NK-92 (cell line): Measurements from ENCODE around the gene AUTS2.

Experiments
- DNase-seq: peaks from one replicate; lab custom pipeline; 2025; ENCODE audit not compliant: unreplicated experiment; lab: John Stamatoyannopoulos, UW

The AUTS2 gene

DNA sequence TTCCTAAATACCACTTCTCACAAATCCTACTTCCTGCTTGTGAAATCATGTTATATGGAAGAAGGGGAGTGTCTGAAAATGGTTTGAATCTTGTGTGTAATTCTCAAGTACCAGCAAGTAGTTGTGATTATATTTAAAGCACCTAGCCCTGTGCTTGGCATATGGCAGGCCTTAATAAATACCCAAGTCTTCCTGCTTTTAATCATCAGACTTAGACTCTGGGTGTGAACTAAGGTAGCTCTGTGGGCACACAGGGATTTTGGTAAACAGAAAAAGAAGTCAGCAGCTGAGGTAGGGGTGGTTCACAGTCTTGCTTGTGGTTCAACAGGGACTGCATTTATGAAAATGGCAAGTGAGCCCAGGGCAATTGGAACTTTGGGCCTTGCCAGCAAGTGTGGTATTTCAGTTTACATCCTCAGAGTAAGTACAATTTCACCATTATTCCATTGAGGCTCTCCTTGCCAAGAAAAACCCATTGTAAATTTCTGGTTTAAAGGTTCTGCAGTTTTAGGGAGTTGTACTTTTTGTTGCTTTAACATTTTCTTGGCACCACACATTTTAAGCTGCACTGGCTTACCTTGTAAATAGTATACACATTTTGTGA is 215.5 kb downstream of the AUTS2 start:
- no peak for DNase-seq

DNA sequence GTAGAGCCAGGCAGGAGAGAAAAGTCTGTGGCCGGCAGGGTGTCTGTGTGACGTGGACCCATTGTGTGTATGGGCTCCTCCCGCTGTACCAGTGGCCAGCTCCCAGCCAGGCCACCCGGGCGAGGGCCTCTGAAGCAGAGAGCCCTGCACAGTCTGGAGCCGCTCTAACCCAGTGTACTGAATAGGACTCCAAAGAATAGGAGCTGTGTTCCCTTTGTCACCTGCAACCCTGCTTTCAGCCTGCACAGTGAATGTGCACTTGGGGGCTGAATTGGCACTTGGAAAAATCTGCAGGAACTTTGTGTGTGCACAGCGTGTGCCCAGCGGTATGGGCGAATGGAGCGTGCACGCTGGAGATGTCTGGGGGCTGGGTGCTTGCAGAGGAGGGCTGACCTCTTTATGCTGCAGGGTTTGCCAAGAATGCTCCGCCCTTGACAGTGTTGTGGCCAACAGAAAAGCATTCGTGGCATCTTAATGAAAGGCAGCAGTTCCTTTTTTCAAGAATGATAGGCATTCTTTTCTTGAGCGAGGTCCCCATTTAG is 216.2 kb downstream of the AUTS2 start:
- DNase-seq = no peak

GRCh38 chr7:69816501-69816900 is 218.2 kb downstream of the AUTS2 start:
- DNase-seq = no peak

DNA sequence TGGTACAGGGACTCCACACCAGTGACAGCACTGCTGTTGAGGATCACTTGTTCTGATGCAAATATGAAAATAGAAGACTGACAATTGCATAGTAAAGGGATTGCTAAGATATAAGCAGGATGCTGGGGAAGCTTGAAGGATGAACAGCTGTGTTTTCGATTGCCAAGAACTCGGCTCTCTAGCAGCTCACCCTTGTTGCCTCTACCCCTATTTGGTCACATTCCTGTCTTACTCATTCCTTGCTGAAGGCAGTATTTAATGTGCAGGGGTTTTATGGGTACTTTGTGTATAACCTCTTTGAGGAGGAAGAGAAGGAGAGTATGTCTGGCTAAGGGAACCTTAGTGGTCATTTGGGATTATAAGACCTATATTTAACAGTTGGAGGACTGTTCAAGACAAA is 218.8 kb downstream of the AUTS2 start:
- no peak for DNase-seq

GRCh38 chr7:69817841-69818635 is 219.8 kb downstream of the AUTS2 start:
- no peak for DNase-seq

DNA sequence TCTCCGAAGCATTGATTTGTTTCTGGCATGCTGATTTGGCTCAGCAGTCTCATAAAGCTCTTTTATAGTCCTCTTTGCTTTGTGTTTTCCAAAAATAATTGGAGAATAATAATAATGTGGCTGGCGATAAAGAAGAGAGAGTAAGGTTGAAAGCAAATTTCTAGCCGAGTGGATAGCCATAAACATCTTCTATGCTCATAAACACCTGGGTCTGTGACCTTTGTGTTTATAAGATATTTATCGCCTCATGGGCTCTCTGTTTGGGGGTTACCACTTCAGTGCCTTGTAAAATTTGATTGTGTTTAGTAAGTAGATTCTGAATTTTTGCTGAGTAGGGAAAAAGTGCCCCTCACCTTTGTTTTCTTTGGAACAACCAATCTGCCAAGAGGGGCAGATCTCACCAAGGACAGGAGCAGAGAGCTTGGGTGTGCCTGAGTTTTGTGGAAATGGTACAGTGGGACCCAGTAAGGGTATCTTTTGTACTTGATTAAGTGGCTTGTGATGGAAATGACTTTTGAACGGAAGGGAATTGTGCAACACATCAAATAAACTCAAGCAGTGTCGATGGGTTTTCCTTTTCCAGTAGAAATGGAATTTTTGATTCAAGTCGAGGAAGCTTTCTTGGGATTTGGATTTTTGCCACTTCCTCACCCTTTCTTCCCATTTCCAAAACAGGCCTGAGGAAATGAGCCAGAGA is 220.5 kb downstream of the AUTS2 start:
- no peak for DNase-seq

- no peak for DNase-seq
Observed at GRCh38 chr7:69819333-69819705, 221.0 kb downstream of the AUTS2 start.

DNA sequence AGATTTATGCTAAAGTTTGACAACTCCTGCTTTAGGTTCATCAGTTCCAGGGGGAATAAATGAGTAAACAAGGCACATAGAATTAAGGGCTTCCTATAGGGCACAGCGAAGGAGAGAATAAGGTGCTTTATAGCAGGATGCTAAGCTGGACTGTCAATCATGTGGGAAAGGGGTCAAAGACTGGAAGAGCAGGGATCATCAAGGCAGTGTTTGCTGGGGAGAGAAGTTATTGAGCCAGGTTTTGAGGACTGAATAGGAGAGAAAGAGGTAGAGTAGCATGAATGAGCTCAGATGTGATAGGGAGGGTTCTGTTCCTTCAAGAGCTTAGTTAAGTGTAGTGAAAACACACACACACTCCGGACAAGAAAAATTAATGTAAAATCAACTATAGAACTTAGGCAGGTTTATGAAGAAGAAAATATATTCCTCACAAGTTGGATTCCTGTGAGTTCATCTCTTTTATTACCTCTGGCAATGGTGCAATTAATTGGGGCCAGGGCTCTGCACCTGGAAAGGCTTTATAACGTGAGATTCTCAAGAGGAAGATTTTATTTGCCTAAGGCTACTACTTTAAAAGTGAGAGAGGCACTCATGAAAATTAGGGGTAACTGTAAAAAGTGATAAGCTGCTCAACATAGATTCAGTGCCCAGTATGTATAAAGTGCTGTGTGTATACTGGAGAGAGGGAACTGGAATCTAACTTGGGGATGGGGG is 222.4 kb downstream of the AUTS2 start:
- DNase-seq = no peak

DNA sequence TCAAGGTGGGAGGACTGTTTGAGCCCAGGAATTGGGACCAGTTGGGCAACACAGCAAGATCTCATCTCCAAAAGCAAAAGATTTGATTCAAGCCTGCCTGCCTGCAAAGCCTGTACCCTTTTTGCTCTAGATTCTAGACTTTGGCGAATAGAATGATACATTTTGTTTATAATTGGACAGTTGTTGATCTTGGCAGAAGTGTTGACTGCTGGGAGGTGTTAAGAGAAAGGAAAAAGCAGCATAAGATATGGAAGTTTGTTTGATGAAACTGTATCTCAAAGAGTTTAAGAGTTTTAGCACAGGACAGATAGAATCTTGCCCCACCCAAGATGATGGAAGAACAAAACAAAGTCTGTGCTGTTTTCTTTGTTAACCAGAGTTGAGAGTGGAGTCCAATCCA is 224.1 kb downstream of the AUTS2 start:
- DNase-seq = no peak

DNA sequence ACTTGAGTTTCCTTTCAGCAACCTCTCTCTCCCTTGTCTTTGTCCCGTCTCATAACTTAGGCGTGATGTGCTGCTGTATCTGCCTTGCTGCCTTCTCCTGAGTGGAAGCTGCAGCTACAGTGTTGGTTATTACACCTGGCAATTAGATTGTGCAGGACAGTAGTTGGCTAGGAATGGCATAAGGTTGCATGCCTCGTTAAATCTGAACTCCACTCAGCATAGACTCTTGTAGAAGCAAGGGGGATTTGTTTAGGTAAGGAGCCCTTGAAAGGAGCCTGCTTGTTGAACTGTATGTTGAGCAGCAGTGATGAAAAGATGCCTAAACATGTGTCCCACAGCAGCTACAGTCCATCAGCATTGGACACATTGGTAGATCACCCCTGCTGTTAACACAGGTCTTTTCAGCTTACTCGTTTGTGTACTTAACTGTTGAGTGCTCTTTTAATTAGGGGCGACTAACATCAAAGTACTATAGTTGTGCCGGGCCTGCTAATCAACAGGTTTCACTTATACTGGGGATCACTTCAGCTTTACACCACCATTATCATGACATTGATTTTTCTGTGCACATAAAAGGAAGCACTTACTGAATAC is 225.0 kb downstream of the AUTS2 start:
- no peak for DNase-seq

DNA sequence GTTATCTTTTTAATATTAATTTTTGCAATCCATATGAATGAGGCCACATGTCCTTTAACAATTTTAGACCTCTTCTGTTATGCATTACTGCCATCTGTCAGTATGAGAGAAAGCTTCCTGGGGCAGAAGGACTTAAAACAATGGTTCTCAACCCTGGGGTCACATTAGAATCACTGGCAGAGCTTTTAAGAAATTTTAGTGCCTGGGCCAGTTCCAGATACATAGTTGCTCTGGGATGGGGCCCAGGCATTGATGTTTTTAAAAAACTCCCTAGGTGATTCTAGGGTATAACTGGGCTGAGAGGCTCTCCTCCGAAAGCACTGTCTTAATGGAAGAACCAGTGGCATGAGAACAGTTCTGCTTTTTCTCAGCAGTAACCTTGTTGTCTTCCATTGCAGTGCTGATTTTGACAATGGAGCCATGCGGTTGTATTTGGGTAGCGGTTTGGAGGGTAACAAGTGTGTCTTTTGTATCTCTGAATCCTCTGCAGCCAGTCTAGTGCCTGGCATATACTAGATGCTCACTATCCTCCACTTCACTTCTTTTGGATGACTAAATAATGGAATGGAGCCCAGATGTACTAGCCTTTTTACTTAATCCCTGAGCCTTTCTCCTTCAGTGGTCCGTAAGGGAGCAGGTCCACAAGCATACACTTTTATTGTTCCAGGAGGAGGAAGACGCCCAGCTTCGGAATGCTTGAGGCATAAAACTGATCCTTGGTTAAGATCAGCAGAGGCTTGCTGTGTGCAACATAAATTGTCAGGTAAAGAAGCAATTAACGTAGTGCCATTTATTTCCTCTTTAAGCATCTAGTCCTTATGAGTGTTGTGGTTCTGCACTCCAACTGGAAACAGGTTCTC is 227.1 kb downstream of the AUTS2 start:
- no peak for DNase-seq

DNA sequence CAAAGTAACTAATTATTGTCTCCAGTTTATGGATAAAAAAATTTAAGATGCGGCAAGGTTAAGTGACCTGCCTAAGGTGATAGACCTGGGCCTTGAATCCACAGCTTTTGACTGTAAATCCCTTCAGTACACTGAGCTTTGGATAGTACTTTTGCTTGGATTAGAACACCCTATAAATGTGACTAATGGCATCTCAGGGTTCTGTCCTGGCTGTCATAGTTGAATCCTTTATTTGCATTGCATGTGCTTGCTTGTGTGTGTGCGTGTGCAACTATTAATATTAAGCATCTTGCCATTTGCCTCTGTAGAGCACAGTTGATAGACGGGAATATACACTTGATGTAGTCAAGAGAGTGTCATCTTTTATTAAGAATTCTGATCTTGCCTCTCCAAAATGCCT is 228.0 kb downstream of the AUTS2 start:
- no peak for DNase-seq

- no peak for DNase-seq
Observed at GRCh38 chr7:69827140-69827539, 228.9 kb downstream of the AUTS2 start.

GRCh38 chr7:69827558-69827957 is 229.3 kb downstream of the AUTS2 start:
- no peak for DNase-seq

GRCh38 chr7:69832356-69832755 is 234.1 kb downstream of the AUTS2 start:
- DNase-seq = no peak

DNA sequence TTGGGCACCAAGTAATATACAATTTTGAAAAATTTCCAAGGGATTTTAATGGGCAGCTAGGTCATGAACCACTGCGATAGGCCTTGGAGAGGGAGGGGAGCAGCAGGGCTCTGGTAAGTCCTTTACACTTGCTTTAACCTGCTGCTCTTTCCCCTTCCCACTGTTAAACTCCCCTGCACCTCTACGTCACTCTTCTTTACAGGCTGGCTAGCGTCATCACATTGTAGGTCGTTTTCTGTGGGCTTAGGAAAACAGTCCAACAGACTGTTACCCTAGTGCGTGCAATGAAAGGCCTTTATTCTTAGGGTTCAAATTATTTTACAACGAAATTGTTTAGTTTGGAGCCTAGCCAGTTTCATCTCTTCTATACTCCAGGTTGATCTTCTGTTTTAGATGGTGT is 235.7 kb downstream of the AUTS2 start:
- no peak for DNase-seq

DNA sequence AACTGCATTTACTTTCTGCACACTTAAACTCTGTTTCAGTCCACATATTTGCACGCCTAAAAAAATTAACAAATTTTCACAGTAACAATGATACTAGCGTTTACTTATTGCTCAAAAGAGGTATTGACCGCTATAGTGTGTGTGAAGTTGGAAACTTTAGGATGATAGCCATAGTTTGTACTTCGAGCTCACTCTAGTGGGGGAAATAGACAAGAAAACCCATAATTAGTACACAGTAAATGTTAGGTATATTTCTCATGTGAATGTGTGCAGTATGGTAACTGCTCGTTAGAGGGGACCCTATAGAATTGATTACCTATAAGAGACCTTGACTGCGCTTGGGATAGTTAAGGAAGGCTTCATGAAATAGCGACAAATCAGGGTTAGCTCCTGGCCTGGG is 238.4 kb downstream of the AUTS2 start:
- no peak for DNase-seq

GRCh38 chr7:69837387-69838068 is 239.3 kb downstream of the AUTS2 start:
- no peak for DNase-seq

- DNase-seq = no peak
Observed at GRCh38 chr7:69839782-69840181, 241.5 kb downstream of the AUTS2 start.

- DNase-seq = no peak
Observed at GRCh38 chr7:69840248-69840647, 242.0 kb downstream of the AUTS2 start.
